GM18870 (cell line): Measurements from ENCODE around the gene TMEM135.
A peak's percentile ranks its signal among the peaks of the same experiment; 100 is the strongest.
"Not testable (repeated sequence)": the region's sequence is repeated elsewhere in the genome, so short reads cannot be mapped to it uniquely, and the experiment has no call there.

Source experiments
- ATAC-seq: cut with Tn5 transposase; IDR thresholded peaks from one replicate; pipeline ENCODE4 v1.9.1; 2021; ENCODE audit warnings: moderate library complexity; ENCODE audit not compliant: unreplicated experiment

The TMEM135 gene

DNA sequence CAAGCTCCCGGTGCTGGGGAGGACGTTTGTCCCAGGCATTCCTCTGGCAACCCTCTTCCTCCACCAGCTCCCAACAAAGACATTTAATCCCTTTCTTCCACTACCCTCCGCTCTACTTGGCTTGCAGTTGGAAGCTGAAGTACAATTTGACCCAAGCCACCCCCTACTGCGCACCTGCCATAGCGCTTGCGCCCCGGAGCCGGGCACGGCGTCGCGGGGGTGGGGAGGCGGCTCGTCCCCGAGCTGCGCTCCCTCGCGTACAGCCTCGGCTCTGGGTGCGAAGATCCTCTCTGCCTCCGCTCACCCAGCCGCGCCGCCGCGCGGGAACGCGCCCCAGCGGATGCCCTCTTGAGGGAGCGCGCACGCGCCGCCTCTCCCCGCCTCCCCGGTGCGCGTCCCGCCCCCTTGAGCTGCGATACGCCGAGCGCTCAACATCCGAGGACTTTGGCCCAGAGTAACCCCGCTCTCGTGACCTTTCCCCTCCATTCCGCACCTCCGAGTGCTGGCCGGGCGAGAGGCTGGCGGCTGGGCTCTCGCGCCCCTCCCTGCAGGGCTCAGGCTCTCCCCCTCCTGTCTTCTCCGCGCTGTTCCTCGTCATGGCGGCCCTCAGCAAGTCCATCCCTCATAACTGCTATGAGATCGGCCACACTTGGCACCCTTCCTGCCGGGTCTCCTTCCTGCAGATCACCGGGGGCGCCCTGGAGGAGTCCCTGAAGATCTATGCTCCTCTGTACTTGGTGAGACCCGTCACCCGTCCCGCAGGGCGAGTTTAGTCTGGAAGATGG lies at the start of gene TMEM135:
TMEM135 (plus strand) TSS at position 485 of the 785 bp plus-strand sequence; CDS start at position 597, 112 bp downstream.
- ATAC-seq, result peak; percentile 98

DNA sequence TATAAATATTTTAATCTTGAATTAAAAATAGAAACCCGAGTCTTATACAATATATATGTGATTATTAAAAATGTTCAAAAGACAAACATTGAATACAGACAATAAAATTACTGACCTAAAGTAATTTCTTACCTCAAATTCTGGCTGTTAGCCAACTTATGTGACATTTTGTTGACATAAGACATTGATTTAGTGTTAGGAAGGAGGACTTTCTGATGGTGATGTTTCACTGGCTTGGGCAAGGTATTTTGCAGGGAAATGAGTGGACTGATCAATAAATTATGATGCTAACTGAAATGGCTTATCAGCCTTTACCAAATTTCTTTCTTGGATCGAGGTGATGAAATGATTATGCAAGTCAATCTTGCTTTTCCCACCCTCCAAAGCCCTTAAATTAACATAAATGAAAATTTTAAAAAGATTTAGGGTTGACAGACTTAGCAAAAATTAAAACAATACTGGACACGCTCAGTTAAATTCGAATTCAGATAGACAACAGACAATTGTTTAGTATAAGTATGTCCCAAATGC lies 49.3 kb upstream of the TMEM135 start:
- ATAC-seq, result no peak

DNA sequence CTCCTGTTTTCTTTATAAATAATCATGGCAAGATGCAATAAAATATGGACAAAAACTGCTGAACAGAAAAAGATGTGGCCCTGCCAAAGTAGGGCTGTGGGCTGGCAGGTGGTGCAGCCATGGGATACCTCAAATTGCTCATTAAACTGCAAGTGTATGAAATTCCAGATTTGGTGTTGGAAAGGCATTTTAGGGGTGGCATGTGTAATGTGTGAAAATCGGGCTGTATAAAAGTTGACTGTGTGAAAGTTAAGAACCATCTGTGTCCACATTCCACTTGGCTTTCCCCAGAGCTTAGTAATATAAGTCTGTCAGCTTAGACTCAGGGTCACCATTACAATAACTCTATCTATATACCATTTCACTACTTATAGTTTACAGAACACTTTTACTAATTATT lies 47.7 kb upstream of the TMEM135 start:
- ATAC-seq, result no peak

DNA sequence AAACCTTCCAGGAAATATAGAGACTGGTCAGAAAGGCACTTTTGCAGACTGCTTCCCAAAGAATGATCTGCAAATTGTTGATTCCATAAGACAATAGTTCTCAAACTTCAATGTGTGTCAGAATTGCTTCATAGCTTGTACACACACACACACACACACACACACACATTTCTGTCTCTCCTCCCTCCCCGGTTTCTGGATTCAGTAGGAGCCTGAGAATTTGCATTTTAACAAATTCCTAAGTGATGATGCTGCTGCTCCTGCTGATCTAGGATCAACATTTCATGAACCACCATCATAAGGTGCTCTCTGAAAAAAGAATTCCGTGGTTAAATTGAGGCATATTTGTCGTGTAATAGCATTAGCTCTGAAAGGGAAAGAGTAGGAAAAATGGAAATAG lies 47.2 kb upstream of the TMEM135 start:
- ATAC-seq, result no peak

DNA sequence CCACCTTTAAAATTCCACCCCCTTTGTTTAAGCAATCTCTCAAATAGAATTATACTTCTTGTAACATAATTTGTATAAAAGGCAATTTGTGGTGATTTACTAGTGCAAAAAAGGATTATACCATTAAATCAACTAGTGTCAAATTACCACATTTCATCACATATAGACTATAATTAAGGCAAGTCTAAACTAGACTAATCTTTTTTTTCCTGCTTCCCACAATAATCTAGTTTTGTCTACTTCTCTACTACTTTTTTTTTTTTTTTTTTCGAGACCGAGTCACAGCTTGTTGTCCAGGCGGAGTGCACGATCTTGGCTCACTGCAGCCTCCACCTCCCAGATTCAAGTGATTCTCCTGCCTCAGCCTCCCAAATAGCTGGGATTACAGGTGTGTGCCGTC lies 46.4 kb upstream of the TMEM135 start:
- ATAC-seq, result no peak

DNA sequence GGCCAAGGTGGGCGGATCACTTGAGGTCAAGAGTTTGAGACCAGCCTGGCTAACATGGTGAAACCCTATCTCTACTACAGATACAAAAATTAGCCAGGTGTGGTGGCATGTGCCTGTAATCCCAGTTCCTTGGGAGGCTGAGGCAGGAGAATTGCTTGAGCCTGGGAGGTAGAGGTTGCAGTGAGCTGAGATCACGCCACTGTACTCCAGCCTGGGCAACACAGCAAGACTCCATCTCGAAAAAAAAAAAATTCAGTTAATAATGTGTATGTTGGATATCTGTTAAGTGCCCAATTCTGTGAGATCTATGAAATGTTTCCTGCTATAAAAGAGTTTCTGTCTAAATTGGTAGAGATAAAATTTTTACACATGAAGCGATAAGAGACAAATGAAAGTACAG lies 45.4 kb upstream of the TMEM135 start:
- not testable (repeated sequence) for ATAC-seq

DNA sequence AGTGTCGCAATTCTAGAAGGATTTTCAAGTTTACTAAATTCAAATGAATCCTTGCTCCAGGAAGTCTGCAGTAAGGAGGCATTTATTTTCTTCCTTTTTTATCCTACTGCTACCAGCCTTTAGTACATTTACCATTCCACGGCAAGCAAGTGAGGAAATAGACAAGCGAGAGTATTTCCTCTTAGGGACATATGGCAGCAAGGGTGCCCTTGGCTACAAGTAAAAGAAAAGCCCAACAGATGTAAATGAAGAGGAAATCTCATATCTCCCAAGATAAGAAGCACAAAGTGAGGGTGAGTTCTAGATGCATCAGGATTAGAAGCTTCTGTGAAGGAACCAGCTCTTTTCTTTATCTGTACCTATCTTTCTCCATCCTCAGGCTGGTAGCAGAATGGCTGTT lies 44.7 kb upstream of the TMEM135 start:
- no peak for ATAC-seq

DNA sequence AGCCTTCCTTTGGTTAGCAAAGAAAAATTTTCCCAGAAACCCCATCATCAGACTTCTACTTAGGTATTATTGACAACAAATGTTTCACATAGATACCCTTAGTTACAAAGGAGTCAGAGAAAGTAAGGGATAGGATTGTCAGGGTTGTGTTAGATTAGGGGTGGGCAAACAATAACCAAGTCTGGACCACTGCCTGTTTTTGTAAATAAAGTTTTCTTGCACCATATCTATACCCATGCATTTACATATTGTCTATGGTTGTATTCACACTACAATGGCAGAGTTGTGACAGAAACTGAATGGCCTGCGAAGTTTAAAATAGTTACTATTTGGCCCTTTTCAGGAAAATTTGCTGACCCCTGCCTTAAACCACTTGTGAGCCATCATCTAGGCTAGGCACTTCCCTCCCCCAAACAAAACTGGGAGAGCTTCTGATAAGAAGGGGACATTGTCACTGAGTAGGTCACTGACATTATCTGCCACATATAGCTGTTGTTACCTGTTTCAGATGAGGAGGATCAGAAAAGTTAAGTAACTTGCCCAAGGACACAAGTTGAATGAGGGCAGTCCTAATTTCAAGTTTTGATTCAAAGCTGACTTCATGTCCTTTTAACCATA lies 40.7 kb upstream of the TMEM135 start:
- ATAC-seq, result no peak

DNA sequence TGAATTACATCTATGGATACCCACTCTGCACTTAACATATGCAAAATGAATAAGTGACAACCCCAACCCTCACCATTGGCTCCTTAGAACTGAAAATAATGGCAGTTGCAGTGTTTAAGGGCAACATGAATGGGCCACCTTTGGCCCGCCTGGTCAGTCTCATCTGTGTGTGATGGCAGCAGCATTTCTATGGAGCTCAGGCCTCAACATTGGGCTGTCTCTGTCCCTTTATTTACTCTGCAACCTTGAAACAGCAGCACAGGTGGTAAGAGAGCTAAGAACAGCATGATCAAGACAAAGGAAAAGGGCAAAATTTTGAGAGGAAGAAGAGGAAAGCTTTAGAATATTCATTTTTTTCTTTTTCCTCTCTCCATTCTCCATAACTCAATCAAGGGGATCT lies 38.3 kb upstream of the TMEM135 start:
- ATAC-seq, result no peak

DNA sequence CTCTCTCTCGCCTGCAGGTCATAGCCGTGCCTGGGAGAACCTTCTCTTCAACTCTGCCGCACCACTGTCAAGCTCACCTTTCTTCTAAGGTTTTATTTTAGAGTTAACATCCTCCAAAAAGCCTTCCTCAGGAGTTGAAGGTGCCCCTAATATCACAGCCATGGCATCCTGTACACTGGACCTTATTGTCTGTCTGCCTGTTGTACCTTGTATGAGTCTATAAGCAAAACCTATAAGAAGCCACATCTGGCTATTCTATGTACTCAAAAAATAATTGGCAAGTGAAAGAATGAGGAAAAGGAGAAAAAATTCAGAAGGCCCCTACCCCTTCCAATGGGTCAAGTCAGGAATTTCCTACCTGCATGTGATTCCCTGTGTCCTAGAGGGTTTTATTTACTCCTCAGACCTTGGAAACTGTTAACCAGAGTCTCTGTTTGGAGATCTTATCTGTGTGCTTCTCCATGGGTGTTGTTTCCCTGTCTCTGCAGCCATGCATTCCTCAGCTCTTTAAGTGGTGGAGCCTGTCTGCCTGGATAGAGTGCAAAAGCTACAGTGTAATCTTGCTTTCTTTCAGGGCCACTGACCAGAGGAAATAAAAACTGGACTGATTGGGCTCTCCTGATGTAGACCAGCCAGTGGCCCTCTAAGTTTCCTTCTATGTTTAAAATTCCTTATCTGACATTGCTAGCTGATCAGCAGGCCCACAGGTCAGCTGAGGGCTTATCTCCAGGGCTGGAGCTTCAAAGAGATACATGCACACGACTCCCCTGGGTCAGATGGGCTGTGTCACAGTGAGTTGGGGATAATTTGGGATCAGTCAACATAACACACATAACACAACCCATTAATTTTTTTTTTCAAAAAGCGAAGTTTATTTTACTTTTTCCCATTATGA lies 37.6 kb upstream of the TMEM135 start:
- ATAC-seq, result no peak

DNA sequence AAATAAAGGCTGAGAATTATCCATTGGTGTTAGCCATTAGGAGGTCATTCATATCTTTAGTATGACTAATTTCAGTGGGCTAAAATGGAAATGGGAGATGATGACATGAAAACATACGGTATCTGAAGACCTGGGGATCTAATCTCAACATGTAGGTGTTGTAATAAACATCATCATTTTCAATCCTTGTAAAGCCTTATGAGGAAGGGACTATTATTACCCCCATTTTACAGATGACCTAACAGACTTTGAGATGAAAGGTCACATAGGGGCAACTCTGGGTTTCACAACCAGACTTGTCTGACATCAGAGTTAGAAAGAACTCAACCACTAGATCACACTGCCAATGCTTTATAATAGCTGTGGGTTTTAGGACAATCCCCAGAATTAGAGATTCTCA lies 34.8 kb upstream of the TMEM135 start:
- no peak for ATAC-seq

DNA sequence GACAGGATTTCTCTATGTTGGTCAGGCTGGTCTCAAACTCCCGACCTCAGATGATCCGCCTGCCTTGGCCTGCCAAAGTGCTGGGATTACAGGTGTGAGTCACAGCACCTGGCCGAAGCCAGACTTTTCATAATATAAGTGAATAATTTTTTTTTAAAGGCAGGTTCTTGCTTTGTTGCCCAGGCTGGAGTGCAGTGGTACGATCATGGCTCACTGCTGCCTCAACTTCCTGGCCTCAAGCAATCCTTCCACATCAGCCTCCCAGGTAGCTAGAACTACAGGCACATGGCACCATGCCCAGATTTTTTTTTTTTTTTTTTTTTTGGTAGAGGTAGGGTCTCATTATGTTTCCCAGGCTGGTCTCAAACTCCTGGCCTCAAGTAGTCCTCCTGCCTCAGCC lies 33.5 kb upstream of the TMEM135 start:
- ATAC-seq, result not testable (repeated sequence)

DNA sequence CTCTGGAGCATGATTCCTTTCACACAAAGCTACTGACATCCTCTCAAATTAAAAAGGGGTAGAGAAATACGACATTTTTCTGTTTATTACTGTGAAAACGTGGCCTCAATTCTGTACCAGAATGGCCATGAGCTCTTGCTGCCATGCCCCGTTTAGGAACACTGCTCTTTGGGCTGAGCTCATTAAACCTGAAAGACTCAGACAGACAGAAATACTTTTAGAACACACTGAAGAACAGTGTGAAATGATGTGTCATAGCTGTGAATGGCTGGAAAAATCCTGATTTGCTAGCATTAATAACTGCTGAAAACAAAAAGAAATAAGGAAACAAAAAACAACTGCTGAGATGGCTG lies 32.2 kb upstream of the TMEM135 start:
- no peak for ATAC-seq

DNA sequence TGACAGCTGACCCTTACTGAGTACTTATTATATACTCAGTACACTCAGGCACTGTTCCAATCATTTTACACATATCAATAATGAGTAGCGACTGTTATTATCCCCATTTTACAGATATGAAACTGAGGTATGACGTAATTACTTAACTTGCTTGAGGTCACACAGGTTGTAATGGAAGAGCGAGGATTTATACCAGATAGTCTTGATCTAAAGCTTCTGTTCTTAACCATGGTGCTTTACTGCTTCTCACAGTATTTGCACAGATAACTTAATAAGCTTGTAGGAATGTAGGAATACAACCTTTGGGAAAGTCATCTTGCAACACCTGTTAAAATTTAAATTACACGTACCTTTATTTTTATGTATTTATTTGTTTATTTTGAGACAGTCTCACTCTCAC lies 31.7 kb upstream of the TMEM135 start:
- ATAC-seq, result no peak

DNA sequence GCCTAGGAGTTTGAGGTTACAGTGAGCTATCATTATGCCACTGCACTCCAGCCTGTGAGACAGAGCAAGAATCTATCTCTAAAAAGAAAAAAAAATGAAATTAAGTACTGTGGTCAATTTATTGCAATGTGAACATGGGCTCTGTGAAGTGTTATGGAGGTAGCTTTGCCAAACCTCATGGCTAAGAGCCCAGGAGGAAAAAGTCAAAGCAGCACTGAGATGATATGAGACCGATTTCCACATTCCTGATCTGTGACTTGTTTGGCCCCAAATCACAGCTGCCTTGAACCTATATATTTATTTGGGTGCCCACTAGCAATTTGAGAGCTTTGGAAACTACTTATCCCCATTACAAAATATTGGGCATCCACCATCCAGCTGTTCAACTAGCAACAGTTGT lies 29.8 kb upstream of the TMEM135 start:
- no peak for ATAC-seq

DNA sequence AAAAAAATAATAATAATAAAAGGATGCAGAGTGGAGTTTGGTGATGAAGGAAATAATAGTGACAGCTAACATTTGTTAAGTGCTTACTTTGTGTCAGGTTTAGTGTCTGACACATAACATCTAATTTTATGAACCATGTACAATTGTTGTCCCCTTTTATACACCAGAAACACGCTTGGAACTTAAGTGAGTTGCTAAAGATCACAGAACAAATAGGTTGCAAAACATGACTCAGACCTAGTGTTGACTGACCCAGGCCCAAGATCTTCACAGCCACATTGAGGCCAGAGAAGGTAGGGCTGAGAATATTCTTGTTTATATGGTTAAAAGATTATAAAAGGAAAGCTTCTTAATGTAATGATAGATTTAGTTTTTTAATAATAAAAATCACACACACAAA lies 25.6 kb upstream of the TMEM135 start:
- no peak for ATAC-seq

DNA sequence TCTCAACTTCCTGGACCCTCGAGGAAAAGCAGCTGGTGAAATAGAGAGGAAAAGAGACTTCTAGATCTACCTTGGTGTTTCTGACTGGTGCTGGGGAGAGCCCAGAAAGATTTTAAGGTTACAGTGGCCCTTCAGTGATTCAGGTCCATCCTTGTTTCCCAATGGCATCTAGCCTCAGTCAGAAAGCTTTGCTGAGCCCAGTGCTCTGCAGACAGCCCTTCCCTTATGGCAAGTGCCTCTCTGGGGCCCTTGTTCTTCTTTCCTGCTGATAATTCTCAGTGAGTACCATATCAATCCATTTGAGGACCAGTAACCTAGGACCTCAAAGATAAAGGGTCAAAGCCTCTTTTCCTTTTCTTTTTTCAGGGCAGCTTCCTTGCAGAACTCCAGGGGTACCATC lies 25.1 kb upstream of the TMEM135 start:
- no peak for ATAC-seq

DNA sequence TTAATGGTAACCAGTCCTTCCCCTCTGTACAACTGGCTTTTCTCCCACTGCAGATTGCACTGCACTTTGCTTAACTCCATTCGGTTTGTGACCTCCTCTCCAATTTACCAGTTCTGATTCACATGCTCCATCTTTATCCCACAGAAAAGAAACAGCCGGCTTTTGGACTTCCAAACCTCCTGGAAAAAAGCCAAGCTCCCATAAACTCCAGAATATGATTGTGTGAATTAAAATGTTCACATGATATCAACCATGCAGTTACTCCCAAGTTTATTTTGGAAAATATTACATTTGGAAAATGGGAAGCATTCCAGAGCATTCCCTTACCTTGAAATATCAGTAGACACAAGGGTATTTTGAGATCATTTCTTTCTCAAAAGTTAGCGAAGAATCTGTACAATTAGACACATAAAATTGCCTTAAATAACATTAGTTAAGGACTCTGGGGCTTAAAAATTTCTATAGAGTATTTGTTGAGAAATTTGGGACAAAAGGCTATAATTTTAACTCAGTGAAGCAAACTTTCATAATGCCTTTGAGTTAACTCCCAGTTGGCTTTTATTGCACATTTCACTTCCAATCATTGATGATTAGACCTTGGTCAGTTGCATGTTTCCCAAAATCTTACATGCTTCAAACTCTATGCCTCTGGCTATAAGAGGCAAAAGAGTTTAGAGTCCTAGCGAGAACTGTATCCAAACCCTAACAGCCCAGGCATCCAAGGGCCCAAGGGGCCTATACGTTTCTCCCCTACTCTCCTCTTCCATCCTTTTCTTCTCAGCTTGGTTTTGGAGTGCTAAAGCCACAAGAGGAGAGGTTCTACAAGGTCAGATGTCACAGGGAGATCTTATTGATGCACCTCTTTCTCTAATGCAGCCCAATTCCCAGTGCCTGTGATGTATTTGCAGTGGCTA lies 23.6 kb upstream of the TMEM135 start:
- no peak for ATAC-seq

DNA sequence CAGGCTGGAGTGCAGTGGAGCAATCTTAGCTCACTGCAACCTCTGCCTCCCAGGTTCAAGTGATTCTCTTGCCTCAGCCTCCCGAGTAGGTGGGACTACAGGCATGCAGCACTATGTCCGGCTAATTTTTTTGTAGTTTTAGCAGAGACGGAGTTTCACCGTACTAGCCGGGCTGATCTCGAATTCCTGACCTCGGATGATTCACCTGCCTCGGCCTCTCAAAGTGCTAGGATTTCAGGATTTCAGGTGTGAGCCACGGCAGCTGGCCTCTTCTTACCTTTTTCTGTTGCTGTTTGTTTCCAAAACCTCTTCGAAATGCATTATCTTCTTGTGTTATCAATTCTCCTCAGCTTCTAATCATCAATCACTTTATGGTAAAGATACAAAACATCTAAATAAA lies 22.1 kb upstream of the TMEM135 start:
- ATAC-seq, result no peak

DNA sequence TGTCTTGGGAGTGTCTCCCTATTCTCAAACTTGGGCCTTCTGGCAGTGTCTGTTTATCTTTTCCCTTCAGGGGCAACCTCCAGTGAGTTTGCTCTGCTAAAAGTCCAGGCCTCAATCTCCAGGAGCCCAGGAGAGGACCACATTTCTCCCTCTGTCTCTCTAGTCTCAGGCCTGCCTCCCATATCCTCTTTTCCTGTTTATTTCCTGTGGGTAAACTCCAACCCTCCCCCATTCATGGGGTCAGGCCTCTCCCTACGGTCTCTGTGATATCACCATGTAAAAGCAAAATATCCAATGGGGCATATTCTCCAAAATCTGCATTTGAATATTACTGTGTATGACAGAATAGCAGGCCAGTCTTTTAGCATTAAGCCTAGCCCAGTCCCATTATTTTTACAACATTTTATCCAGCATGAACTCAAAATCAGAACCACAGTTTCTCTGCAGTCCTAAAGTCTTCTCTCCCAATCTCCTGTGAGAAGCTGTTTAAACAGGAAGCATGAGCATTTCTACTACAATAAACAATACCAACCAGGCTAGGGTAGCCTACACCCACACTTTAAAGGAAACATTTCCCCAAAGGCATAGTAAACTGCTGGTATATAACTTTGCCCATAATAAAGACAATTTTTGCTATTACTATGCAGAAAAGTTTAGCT lies 18.0 kb upstream of the TMEM135 start:
- ATAC-seq, result no peak
